Kidney epithelial cell (primary cell): Measurements from ENCODE around the gene OR52E5. TPM values are rescaled to one million over a fixed set of nuclear protein-coding genes. Genes with fewer than 3 reads are reported as not detected.

Source experiments
- DNase-seq: peaks from one replicate; pipeline ENCODE4 v3.0.0-alpha.2; 2010; ENCODE audit warnings: low read depth
- H3K27me3 ChIP-seq: 2 replicates; pipeline ENCODE4 v1.6.0; 2011; ENCODE audit warnings: low read length; ENCODE audit not compliant: control insufficient read depth, insufficient read depth
- H3K36me3 ChIP-seq: 2 replicates; pipeline ENCODE4 v1.5.1; 2011; ENCODE audit warnings: low read length; ENCODE audit not compliant: control insufficient read depth, insufficient read depth
- H3K4me3 ChIP-seq: 2 replicates; pipeline ENCODE4 v1.5.1; 2011; ENCODE audit warnings: low read depth, mild to moderate bottlenecking, control low read depth, low read length
- CTCF ChIP-seq: IDR thresholded peaks from 2 replicates; pipeline ENCODE4 v1.5.1; 2011; ENCODE audit warnings: mild to moderate bottlenecking, moderate library complexity, low read length, control low read depth, inconsistent platforms; ENCODE audit not compliant: insufficient read depth, poor library complexity, severe bottlenecking
- total RNA-seq: library from RNA; depleted of rRNA; stranded (reverse); fragments of >200 nt; gene quantifications from 2 replicates; pipeline ENCODE4 v1.2.3, GENCODE V29; 2015

The OR52E5 gene
- total RNA-seq, 1 donor from 2014 or later, result not detected

DNA sequence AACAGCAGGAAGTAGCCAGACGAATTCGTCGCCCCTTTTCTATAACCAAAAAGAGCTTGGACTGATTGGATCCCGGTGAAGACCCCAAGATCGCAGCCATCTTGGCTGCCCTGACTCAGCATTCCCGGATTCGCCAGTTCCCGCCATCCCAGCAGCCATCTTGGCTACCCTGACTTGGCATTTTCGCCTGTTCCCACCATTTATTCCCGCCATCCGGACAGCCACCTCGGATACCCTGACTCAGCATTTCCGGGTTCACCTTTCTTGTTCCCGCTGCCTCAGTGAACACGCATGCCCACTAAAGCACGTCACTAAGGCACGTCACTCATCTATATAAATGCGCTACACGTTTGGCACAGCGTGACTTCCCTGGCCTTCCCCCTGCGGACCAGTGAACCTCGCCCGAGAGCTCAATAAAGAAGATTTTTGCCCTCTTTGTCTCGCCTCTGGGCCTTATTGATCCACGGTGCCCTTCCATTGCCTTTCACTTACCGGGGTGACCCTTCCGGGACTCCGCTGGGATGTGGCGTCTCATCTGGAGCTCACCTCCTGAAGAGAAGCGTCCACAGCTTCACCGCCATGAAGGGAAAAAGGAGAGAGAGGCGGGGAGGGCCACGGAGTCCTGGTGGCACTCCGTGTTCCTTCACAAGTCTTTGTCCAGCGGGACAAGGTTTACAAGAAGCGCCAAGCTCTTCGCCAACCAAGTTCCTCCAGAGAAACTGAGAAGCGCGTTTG, 45.0 kb downstream of the OR52E5 start:
- TF ChIP-seq CTCF, result no peak
- DNase-seq, result no peak
- Histone ChIP-seq H3K36me3 (no peaks in the 10 kb centered on the region), H3K27me3 (no peaks in the 10 kb centered on the region), H3K4me3 (no peak overlapping the region)

DNA sequence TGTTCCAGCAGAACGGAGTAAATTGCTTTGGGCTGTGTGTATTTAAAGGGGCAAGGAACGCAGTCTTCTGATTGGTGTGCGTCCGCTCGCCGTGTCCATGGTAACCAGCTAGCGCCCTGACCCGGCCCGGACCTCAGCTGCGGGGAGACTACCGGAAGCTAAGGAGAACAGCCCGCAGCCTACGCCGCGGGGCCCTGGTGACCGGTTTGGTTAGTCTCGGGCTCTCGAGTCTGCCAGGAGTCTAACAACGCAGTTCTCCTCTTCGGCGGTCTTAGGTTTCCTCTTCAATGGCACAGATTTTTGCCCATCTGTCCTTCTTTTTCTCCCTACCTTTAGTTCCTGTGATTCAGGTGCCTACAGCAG, 45.6 kb downstream of the OR52E5 start:
- no peak for DNase-seq
- H3K36me3 ChIP-seq, result no peaks in the 10 kb centered on the region
- no peak overlapping the region for H3K4me3 ChIP-seq
- H3K27me3 ChIP-seq, result no peaks in the 10 kb centered on the region
- no peak for TF ChIP-seq CTCF

- DNase-seq, result no peak
- H3K27me3 ChIP-seq, result no peaks in the 10 kb centered on the region
- no peaks in the 10 kb centered on the region for H3K36me3 ChIP-seq
- TF ChIP-seq CTCF, result no peak
- H3K4me3 ChIP-seq, result no peak overlapping the region
Observed at GRCh38 chr11:5940748-5941147, 47.7 kb downstream of the OR52E5 start.

GRCh38 chr11:5941951-5942350, 48.9 kb downstream of the OR52E5 start, which contains the start of gene OR56A3:
Gene OR56A3 (plus strand): TSS chr11:5942251. CDS start chr11:5947347, 5,096 bp downstream.
- no peaks in the 10 kb centered on the region for H3K27me3 ChIP-seq
- H3K36me3 ChIP-seq, result no peaks in the 10 kb centered on the region
- H3K4me3 ChIP-seq, result no peak within 1 kb of the TSS
- no peak for TF ChIP-seq CTCF
- DNase-seq, result no peak

Other genes with a start within 250 kb of the OR52E5 start
- gene TRIM5, start 208.1 kb upstream of the OR52E5 start, total RNA-seq, result 25.9 and 29.0 TPM in 2 replicates
- 18.0 and 23.4 TPM in 2 replicates for gene TRIM22, start 203.4 kb upstream of the OR52E5 start, total RNA-seq
- gene OR56B1, start 156.8 kb upstream of the OR52E5 start, total RNA-seq, result not detected in 2 replicates
- not detected in 2 replicates for gene OR52N4, start 139.0 kb upstream of the OR52E5 start, total RNA-seq
- gene OR52N5, start 109.9 kb upstream of the OR52E5 start, total RNA-seq, result not detected in 2 replicates
- not detected in 2 replicates for gene OR52N1, start 101.9 kb upstream of the OR52E5 start, total RNA-seq
- not detected in 2 replicates for gene OR52N2, start 84.3 kb upstream of the OR52E5 start, total RNA-seq
- not detected in 2 replicates for gene OR52E6, start 51.3 kb upstream of the OR52E5 start, total RNA-seq
- gene OR52E8, start 35.5 kb upstream of the OR52E5 start, total RNA-seq, result not detected in 2 replicates
- gene OR52E4, start 12.6 kb upstream of the OR52E5 start, total RNA-seq, result not detected in 2 replicates
- gene OR56A3, start 49.0 kb downstream of the OR52E5 start, total RNA-seq, result not detected in 2 replicates
- not detected in 2 replicates for gene OR56A5, start 75.3 kb downstream of the OR52E5 start, total RNA-seq
- gene OR52L1, start 93.8 kb downstream of the OR52E5 start, total RNA-seq, result not detected in 2 replicates
- gene OR56A4, start 113.7 kb downstream of the OR52E5 start, total RNA-seq, result not detected in 2 replicates
- gene OR56A1, start 137.6 kb downstream of the OR52E5 start, total RNA-seq, result not detected in 2 replicates
- not detected in 2 replicates for gene OR56B4, start 214.5 kb downstream of the OR52E5 start, total RNA-seq